GM19035 (cell line): ENCODE measurements around the gene RIPK1.

Experiments
- ATAC-seq: cut with Tn5 transposase; IDR thresholded peaks from one replicate; pipeline ENCODE4 v1.9.1; 2021; ENCODE audit not compliant: unreplicated experiment

Gene RIPK1

GRCh38 chr6:3079682-3080081 lies 11.4 kb downstream of the RIPK1 start:
- no peak for ATAC-seq

- ATAC-seq = no peak
Measured at GRCh38 chr6:3081960-3082359, 13.7 kb downstream of the RIPK1 start.

GRCh38 chr6:3085074-3085473 lies 16.8 kb downstream of the RIPK1 start:
- no peak for ATAC-seq

GRCh38 chr6:3086282-3086946 lies 18.1 kb downstream of the RIPK1 start:
- no peak for ATAC-seq

GRCh38 chr6:3088446-3088845 lies 20.2 kb downstream of the RIPK1 start:
- no peak for ATAC-seq

- no peak for ATAC-seq
Measured at GRCh38 chr6:3088968-3089367, 20.7 kb downstream of the RIPK1 start.

GRCh38 chr6:3090013-3090412 lies 21.7 kb downstream of the RIPK1 start:
- no peak for ATAC-seq

- no peak for ATAC-seq
Measured at GRCh38 chr6:3094815-3095214, 26.5 kb downstream of the RIPK1 start.

GRCh38 chr6:3102875-3103274 lies 34.6 kb downstream of the RIPK1 start:
- no peak for ATAC-seq

- no peak for ATAC-seq
Measured at GRCh38 chr6:3108746-3109414, 40.6 kb downstream of the RIPK1 start.

- no peak for ATAC-seq
Measured at GRCh38 chr6:3109761-3110160, 41.5 kb downstream of the RIPK1 start.

GRCh38 chr6:3114377-3114776 lies 46.1 kb downstream of the RIPK1 start:
- no peak for ATAC-seq

- no peak for ATAC-seq
Measured at GRCh38 chr6:3117912-3118352, 49.6 kb downstream of the RIPK1 start.

GRCh38 chr6:3118353-3119039 lies 50.2 kb downstream of the RIPK1 start, which contains the start of gene BPHL:
Gene BPHL (plus strand): TSS chr6:3118711. CDS start chr6:3118741, 30 bp downstream.
- peak; percentile 92 for ATAC-seq

GRCh38 chr6:3119040-3119723 lies 50.9 kb downstream of the RIPK1 start:
- ATAC-seq = peak; percentile 40

- no peak for ATAC-seq
Measured at GRCh38 chr6:3120765-3121089, 52.4 kb downstream of the RIPK1 start.

GRCh38 chr6:3122823-3123182 lies 54.5 kb downstream of the RIPK1 start:
- no peak for ATAC-seq

GRCh38 chr6:3124667-3125066 lies 56.4 kb downstream of the RIPK1 start:
- no peak for ATAC-seq

- ATAC-seq = no peak
Measured at GRCh38 chr6:3125815-3126214, 57.5 kb downstream of the RIPK1 start.

GRCh38 chr6:3128356-3129108 lies 60.2 kb downstream of the RIPK1 start:
- no peak for ATAC-seq

- ATAC-seq = no peak
Measured at GRCh38 chr6:3131695-3132094, 63.4 kb downstream of the RIPK1 start.
